Activated naive CD4-positive, alpha-beta T cell treated with anti-CD3 and anti-CD28 coated beads for 36 hours (primary cell): ENCODE measurements around the gene TRIM39. TPM values are rescaled to one million over a fixed set of nuclear protein-coding genes. Genes with fewer than 3 reads are reported as not detected.

ENCODE experiments used
- CTCF ChIA-PET: fragments of 350-600 bp; sonication (Branson Sonifier 250); formaldehyde crosslinking; loops from one replicate; lab custom pipeline; 2021; ENCODE audit warnings: antibody characterized with exemption; lab: Charles Lee
- DNase-seq: peaks from one replicate; pipeline ENCODE4 v3.0.0-alpha.2; 2020
- H3K27ac Mint-ChIP-seq: one replicate; pipeline ENCODE4 v1.8.0; 2021; ENCODE audit warnings: mild to moderate bottlenecking, mixed read lengths
- H3K27me3 Mint-ChIP-seq: one replicate; pipeline ENCODE4 v1.8.0; 2021; ENCODE audit warnings: low read depth, mixed read lengths
- H3K36me3 Mint-ChIP-seq: one replicate; pipeline ENCODE4 v1.8.0; 2021; ENCODE audit warnings: low read depth, mixed read lengths
- H3K4me1 Mint-ChIP-seq: one replicate; pipeline ENCODE4 v1.8.0; 2021; ENCODE audit warnings: low read depth, mixed read lengths
- H3K4me3 Mint-ChIP-seq: one replicate; pipeline ENCODE4 v1.8.0; 2021; ENCODE audit warnings: mild to moderate bottlenecking, moderate library complexity, mixed read lengths
- H3K9me3 Mint-ChIP-seq: one replicate; pipeline ENCODE4 v1.8.0; 2021; ENCODE audit warnings: mixed read lengths
- intact Hi-C: fragments of 100-400 bp; cut with micrococcal nuclease; formaldehyde crosslinking; loops from one replicate; pipeline ENCODE4 v1.15.1; 2023
- total RNA-seq, 2 experiments: library from RNA; stranded (reverse); gene quantifications; one replicate each; pipeline ENCODE4 v1.2.3, GENCODE V29; 2021

TRIM39 gene
- total RNA-seq, 2 experiments from 2014 or later, result 14.2 to 14.5 TPM

- H3K4me3 Mint-ChIP-seq, result no peak overlapping the region
- no peak for DNase-seq
- H3K27ac Mint-ChIP-seq, result no peak overlapping the region
- H3K27me3 Mint-ChIP-seq, result no peaks in the 10 kb centered on the region
- CTCF ChIA-PET, result interaction anchor here (1.2 kb wide), 1 partner anchor 99 kb away, joined by 3 read pairs; no protein-coding TSS in a partner anchor
- peaks cover 56% of the 10 kb centered on the region for H3K4me1 Mint-ChIP-seq
- H3K36me3 Mint-ChIP-seq, result peaks cover 37% of the 10 kb centered on the region
- no peaks in the 10 kb centered on the region for H3K9me3 Mint-ChIP-seq
- intact Hi-C loops, result no loop called here
Measured at GRCh38 chr6:30317913-30318589, 8.7 kb upstream of the TRIM39 start.

GRCh38 chr6:30319146-30319835 is 7.4 kb upstream of the TRIM39 start:
- Mint-ChIP-seq H3K9me3 (no peaks in the 10 kb centered on the region), H3K36me3 (peaks cover 28% of the 10 kb centered on the region), H3K27me3 (no peaks in the 10 kb centered on the region), H3K4me3 (no peak overlapping the region), H3K4me1 (peaks cover 66% of the 10 kb centered on the region), H3K27ac (peak overlapping the region; percentile 4)
- CTCF ChIA-PET, result no interaction called here
- no peak for DNase-seq
- intact Hi-C loops, result no loop called here

- DNase-seq, result no peak
- peaks cover 72% of the 10 kb centered on the region for H3K4me1 Mint-ChIP-seq
- intact Hi-C loops, result no loop called here
- CTCF ChIA-PET, result no interaction called here
- H3K4me3 Mint-ChIP-seq, result no peak overlapping the region
- H3K27ac Mint-ChIP-seq, result peak overlapping the region; percentile 85
- H3K9me3 Mint-ChIP-seq, result no peaks in the 10 kb centered on the region
- no peaks in the 10 kb centered on the region for H3K27me3 Mint-ChIP-seq
- H3K36me3 Mint-ChIP-seq, result peaks cover 23% of the 10 kb centered on the region
Measured at GRCh38 chr6:30321692-30322388, 4.9 kb upstream of the TRIM39 start.

GRCh38 chr6:30322527-30323501 is 3.9 kb upstream of the TRIM39 start:
- Mint-ChIP-seq H3K4me3 (peak overlapping the region; percentile 35), H3K27me3 (no peaks in the 10 kb centered on the region), H3K9me3 (no peaks in the 10 kb centered on the region), H3K36me3 (peaks cover 23% of the 10 kb centered on the region), H3K4me1 (peaks cover 74% of the 10 kb centered on the region), H3K27ac (peak overlapping the region; percentile 85)
- intact Hi-C loops, result no loop called here
- DNase-seq, result peak; percentile 29
- CTCF ChIA-PET, result no interaction called here

GRCh38 chr6:30323806-30324205 is 2.9 kb upstream of the TRIM39 start:
- Mint-ChIP-seq H3K27me3 (no peaks in the 10 kb centered on the region), H3K36me3 (peaks cover 19% of the 10 kb centered on the region), H3K9me3 (no peaks in the 10 kb centered on the region), H3K27ac (peak overlapping the region; percentile 5), H3K4me1 (peaks cover 69% of the 10 kb centered on the region), H3K4me3 (no peak overlapping the region)
- CTCF ChIA-PET, result no interaction called here
- DNase-seq, result no peak
- intact Hi-C loops, result loop anchor here (2.0 kb wide), 2 partner anchors 111 to 257 kb away; partner anchors contain the start of genes PPP1R11 and TRIM26

- DNase-seq, result peak; percentile 94
- H3K4me1 Mint-ChIP-seq, result peaks cover 59% of the 10 kb centered on the region
- H3K36me3 Mint-ChIP-seq, result peaks cover 17% of the 10 kb centered on the region
- peak overlapping the region; percentile 97 for H3K27ac Mint-ChIP-seq
- H3K9me3 Mint-ChIP-seq, result no peaks in the 10 kb centered on the region
- intact Hi-C loops, result loop anchor here (1.0 to 5.0 kb wide), 5 partner anchors 113 to 383 kb away; partner anchors contain the start of genes HLA-A, MRPS18B, PPP1R10 and PPP1R11
- peak overlapping the region; percentile 96 for H3K4me3 Mint-ChIP-seq
- H3K27me3 Mint-ChIP-seq, result no peaks in the 10 kb centered on the region
- CTCF ChIA-PET, result interaction anchor here (0.8 to 1.9 kb wide), 2 partner anchors 106 to 110 kb away, joined by 4 to 10 read pairs; no protein-coding TSS in a partner anchor
Measured at GRCh38 chr6:30325150-30325872, 1.4 kb upstream of the TRIM39 start.

GRCh38 chr6:30325873-30326525 is 728 bp upstream of the TRIM39 start:
- peaks cover 17% of the 10 kb centered on the region for H3K36me3 Mint-ChIP-seq

GRCh38 chr6:30327232-30327746 is 562 bp downstream of the TRIM39 start:
- no peak for DNase-seq
- peak overlapping the region; percentile 84 for H3K4me3 Mint-ChIP-seq
- CTCF ChIA-PET, result interaction anchor here (0.6 kb wide), 1 partner anchor 156 kb away, joined by 6 read pairs; no protein-coding TSS in a partner anchor
- no peaks in the 10 kb centered on the region for H3K9me3 Mint-ChIP-seq
- H3K27ac Mint-ChIP-seq, result peak overlapping the region; percentile 84
- intact Hi-C loops, result loop anchor here (2.0 to 5.0 kb wide), 3 partner anchors 230 to 385 kb away; partner anchors contain the start of genes GNL1, HLA-A, PPP1R18 and PRR3
- peaks cover 43% of the 10 kb centered on the region for H3K4me1 Mint-ChIP-seq
- peaks cover 21% of the 10 kb centered on the region for H3K36me3 Mint-ChIP-seq
- no peaks in the 10 kb centered on the region for H3K27me3 Mint-ChIP-seq

More at GRCh38 chr6:30325873-30326525, 728 bp upstream of the TRIM39 start:
- peak overlapping the region; percentile 96 for H3K4me3 Mint-ChIP-seq
- no peaks in the 10 kb centered on the region for H3K9me3 Mint-ChIP-seq
- CTCF ChIA-PET, result interaction anchor here (0.8 to 1.9 kb wide), 2 partner anchors 107 to 110 kb away, joined by 4 to 10 read pairs; no protein-coding TSS in a partner anchor
- no peaks in the 10 kb centered on the region for H3K27me3 Mint-ChIP-seq
- intact Hi-C loops, result loop anchor here (1.0 to 5.0 kb wide), 8 partner anchors 19 to 384 kb away; partner anchors contain the start of genes GNL1, HLA-A, MRPS18B and PPP1R10
- peak; percentile 76 for DNase-seq
- H3K4me1 Mint-ChIP-seq, result peaks cover 54% of the 10 kb centered on the region
- peak overlapping the region; percentile 97 for H3K27ac Mint-ChIP-seq

- DNase-seq, result no peak
- intact Hi-C loops, result loop anchor here (5.0 kb wide), 2 partner anchors 359 to 386 kb away; partner anchors contain the start of genes HLA-A and PPP1R18
- no peaks in the 10 kb centered on the region for H3K27me3 Mint-ChIP-seq
- H3K27ac Mint-ChIP-seq, result no peak overlapping the region
- no peak overlapping the region for H3K4me3 Mint-ChIP-seq
- CTCF ChIA-PET, result interaction anchor here (0.6 to 2.1 kb wide), 2 partner anchors 11 to 90 kb away, joined by 3 to 4 read pairs; no protein-coding TSS in a partner anchor
- no peaks in the 10 kb centered on the region for H3K9me3 Mint-ChIP-seq
- H3K36me3 Mint-ChIP-seq, result peaks cover 17% of the 10 kb centered on the region
- H3K4me1 Mint-ChIP-seq, result peaks cover 33% of the 10 kb centered on the region
Measured at GRCh38 chr6:30328397-30328796, 1.7 kb downstream of the TRIM39 start.

GRCh38 chr6:30329331-30329730 is 2.6 kb downstream of the TRIM39 start:
- peaks cover 17% of the 10 kb centered on the region for H3K36me3 Mint-ChIP-seq
- no peak overlapping the region for H3K4me3 Mint-ChIP-seq
- no peak for DNase-seq
- no peaks in the 10 kb centered on the region for H3K27me3 Mint-ChIP-seq
- no peak overlapping the region for H3K27ac Mint-ChIP-seq
- no peaks in the 10 kb centered on the region for H3K9me3 Mint-ChIP-seq
- CTCF ChIA-PET, result interaction anchor here (0.7 to 2.1 kb wide), 2 partner anchors 91 to 198 kb away, joined by 3 to 4 read pairs; no protein-coding TSS in a partner anchor
- intact Hi-C loops, result loop anchor here (5.0 kb wide), 2 partner anchors 358 to 387 kb away; partner anchors contain the start of genes HLA-A and PPP1R18
- peaks cover 24% of the 10 kb centered on the region for H3K4me1 Mint-ChIP-seq
